GM13977 (cell line): ENCODE data around the gene IL6R.

Experiments
- DNase-seq: peaks from one replicate; pipeline ENCODE4 v3.0.0; 2012; ENCODE audit warnings: low spot score
- CTCF ChIP-seq: IDR thresholded peaks from 2 replicates; pipeline ENCODE4 v1.5.1; 2012; ENCODE audit warnings: mild to moderate bottlenecking, control low read depth; ENCODE audit not compliant: insufficient read depth; ENCODE audit errors: extremely low read depth, missing control alignments
- in situ Hi-C: fragments of 300-500 bp; cut with MboI; formaldehyde crosslinking; loops from one replicate; pipeline ENCODE4 v1.12.0; 2022; ENCODE audit warnings: low sequenced_read_pairs, low pct_unique_long_range_greater_than_20kb, mixed read lengths, inconsistent platforms; ENCODE audit not compliant: unreplicated experiment

Gene IL6R

DNA sequence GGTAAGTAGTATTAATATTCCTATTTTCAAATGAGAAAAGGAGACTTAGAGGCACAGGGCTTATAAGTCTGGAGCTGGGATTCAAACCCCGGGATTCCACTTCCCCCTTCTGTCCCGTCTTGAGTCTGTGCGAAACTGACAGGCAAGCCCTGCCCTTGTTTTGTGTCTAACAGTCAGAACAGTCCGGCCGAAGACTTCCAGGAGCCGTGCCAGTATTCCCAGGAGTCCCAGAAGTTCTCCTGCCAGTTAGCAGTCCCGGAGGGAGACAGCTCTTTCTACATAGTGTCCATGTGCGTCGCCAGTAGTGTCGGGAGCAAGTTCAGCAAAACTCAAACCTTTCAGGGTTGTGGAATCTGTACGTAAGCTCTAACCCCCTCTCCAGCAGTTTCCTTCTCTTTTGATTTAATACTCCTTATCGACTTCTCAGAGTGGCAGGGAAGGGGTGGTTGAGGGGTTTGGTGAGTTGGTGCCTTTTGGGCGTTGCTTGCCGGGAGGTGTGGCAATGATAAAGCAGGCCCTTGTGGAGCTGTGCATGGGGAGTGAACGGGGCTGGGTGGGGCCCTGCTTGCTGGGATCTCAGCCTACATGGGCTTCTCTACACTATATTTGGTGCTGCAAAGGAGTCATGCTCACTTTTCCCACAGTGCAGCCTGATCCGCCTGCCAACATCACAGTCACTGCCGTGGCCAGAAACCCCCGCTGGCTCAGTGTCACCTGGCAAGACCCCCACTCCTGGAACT, 29.4 kb downstream of the IL6R start:
- DNase-seq: no peak
- no peak for TF ChIP-seq CTCF
- in situ Hi-C loops: no loop called here

DNA sequence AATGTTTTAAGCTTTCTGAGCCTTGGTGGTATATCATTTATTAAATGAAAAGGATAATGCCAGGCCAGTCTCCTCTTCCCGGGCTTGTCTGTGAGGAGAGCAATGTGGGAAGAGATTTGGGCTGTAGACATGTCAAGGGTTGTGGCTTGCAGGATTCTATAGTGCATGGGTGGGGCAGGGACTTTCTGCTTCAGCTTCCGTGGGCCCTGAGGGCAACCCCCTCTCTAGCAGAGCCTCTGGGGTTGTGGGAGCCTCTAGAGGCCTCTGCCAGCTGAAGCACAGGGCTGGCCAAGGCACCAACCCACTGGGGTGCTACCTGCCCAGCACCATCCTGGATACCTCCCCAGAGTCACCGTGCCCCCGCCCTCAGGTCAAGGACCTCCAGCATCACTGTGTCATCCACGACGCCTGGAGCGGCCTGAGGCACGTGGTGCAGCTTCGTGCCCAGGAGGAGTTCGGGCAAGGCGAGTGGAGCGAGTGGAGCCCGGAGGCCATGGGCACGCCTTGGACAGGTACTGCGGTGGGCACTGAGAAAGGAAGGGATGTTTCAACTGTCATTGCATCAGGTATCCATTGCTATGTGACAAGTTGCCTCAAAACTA, 30.6 kb downstream of the IL6R start:
- DNase-seq: no peak
- in situ Hi-C loops: no loop called here
- TF ChIP-seq CTCF: no peak

GRCh38 chr1:154436433-154436832, 31.3 kb downstream of the IL6R start:
- in situ Hi-C loops: no loop called here
- no peak for DNase-seq
- no peak for TF ChIP-seq CTCF

DNA sequence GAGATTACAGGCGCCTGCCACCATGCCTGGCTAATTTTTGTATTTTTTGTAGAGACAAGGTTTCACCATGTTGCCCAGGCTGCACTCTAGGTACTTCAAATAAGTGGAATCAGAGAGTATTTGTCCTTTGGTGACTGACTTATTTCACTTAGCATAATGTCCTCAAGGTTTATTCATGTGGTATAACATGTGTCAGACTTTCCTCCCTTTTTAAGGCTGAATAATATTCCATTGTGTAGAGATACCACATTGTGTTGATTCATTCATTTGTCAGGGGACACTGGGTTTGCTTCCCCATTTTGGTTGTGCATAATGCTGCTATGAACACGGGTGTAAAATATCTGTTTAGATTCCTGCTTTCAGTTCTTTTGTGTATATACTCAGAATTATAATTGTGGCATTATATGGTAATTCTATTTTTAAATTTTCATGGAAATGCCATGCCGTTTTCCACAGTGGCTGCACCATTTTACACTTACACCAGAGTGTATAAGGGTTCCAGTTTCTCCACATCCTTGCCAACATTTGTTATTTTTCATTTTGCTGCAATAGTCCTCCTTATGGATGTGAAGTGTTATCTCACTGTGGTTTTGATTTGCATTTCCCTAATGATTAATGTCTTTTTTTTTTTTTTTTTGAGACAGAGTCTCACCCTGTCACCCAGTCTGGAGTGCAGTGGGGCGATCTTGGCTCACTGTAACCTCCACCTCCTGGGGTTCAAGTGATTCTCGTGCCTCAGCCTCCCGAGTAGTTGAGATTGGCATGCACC, 35.1 kb downstream of the IL6R start:
- in situ Hi-C loops: no loop called here
- DNase-seq: no peak
- no peak for TF ChIP-seq CTCF

DNA sequence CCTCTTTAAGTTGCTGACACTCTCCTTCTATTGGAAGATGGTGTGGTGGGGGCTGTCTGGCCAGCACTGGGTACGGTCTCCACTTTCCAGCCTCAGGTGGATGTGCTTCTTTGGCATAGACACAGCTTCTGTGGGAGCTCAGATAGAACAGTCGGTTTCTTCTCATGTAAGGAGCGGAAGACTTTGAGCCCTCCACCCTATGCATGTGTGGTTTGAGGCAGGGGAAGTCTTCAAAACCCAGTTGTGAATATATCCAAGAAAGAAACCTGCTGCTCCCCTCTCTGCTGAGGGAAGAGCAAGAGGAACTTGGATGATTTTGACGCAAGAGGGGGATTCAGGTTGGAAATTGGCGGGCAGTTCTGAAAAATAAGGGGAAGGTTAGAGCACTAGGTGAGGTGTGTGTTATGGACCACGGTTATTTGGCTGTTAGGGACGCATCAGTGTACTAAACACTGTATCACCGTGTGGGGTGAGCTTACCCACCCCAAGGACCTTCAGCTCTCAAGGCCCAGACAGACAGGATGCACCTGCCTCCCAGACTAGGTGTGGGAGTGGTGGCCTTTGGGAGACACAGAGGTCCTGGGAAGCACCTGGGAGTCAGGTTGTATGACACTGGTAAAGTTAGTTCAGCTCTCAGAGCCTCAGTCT, 36.2 kb downstream of the IL6R start:
- in situ Hi-C loops: no loop called here
- no peak for TF ChIP-seq CTCF
- DNase-seq: no peak

DNA sequence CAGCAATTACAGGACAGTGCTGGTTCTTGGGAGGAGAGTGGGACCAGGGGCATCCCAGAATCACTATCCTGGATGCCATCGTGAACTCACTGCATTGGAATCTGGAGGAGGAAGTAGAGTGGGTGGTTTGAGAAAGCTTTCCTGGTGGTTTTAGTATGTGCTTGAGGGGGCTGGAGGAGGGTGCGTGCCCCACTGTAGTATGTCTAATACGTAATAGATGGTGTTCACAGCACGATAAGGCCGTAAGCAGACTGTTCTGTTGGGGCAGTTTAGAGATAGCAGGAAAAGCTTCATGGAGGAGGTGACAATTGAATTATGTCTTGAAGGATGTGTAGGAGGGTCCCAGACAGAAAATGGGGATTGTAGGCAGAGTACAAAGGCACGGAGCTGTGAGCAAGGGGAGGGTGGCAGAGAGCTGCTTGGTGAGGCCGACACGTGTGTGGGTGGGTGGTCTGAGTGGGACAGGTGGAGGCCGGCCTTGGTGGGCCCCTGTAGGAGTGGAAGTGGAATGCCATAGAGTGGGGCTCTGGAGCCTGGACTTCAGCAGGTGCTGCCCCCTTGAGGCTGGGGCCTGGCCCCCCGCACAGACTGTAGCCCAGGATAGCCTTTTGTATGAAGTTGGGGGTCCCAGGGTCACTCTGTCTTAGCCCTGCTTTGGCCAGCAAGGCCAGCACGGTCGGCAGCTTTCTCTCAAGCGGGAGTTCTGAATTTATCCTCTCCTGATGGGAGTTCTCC, 37.0 kb downstream of the IL6R start:
- no peak for DNase-seq
- peak; percentile 52 for TF ChIP-seq CTCF
- in situ Hi-C loops: no loop called here
